Bronchial epithelial cell (primary cell): ENCODE results near the gene ABCB9. TPM values are rescaled to one million over a fixed set of nuclear protein-coding genes. Genes with fewer than 3 reads are reported as not detected.

ENCODE experiments used
- DNase-seq: peaks from one replicate; pipeline ENCODE4 v3.0.0-alpha.2; 2010; ENCODE audit warnings: low read depth
- FAIRE-seq: peaks from 2 replicates; lab custom pipeline; 2011; peaks lifted over from hg19 to GRCh38; lab: Jason Lieb, UNC
- H3K27me3 ChIP-seq: 2 replicates; pipeline ENCODE4 v1.5.1; 2011; ENCODE audit warnings: low read length; ENCODE audit not compliant: control insufficient read depth, insufficient read depth
- H3K36me3 ChIP-seq: 2 replicates; pipeline ENCODE4 v1.5.1; 2011; ENCODE audit warnings: low read length; ENCODE audit not compliant: control insufficient read depth, insufficient read depth
- H3K4me3 ChIP-seq: 2 replicates; pipeline ENCODE4 v1.5.1; 2011; ENCODE audit warnings: mild to moderate bottlenecking, low read depth, low read length, control low read depth
- CTCF ChIP-seq: IDR thresholded peaks from 2 replicates; pipeline ENCODE4 v1.5.1; 2011; ENCODE audit warnings: mild to moderate bottlenecking, moderate library complexity, low read length, control low read depth, inconsistent platforms; ENCODE audit not compliant: insufficient read depth, severe bottlenecking
- total RNA-seq: library from RNA; depleted of rRNA; stranded (reverse); fragments of >200 nt; gene quantifications from 2 replicates; pipeline ENCODE4 v1.2.1, GENCODE V29; 2014

The ABCB9 gene
- total RNA-seq, 1 donor from 2014 or later = 3.4 TPM

GRCh38 chr12:122974274-122974891, 8.1 kb upstream of the ABCB9 start:
- DNase-seq = peak; percentile 94
- no peak for TF ChIP-seq CTCF
- FAIRE-seq = peak; percentile 43
- peak overlapping the region; percentile 80 for H3K4me3 ChIP-seq
- no peaks in the 10 kb centered on the region for H3K27me3 ChIP-seq
- H3K36me3 ChIP-seq = peaks cover 6% of the 10 kb centered on the region

- Histone ChIP-seq H3K36me3 (no peaks in the 10 kb centered on the region), H3K4me3 (no peak overlapping the region), H3K27me3 (no peaks in the 10 kb centered on the region)
- FAIRE-seq (no peak), DNase-seq (no peak)
- TF ChIP-seq CTCF = no peak
These were observed 3.4 kb upstream of the ABCB9 start for GRCh38 chr12:122969676-122970075.

- no peak for FAIRE-seq
- no peak for TF ChIP-seq CTCF
- Histone ChIP-seq H3K36me3 (no peaks in the 10 kb centered on the region), H3K4me3 (no peak overlapping the region), H3K27me3 (no peaks in the 10 kb centered on the region)
- DNase-seq = no peak
These were observed 1.8 kb upstream of the ABCB9 start for GRCh38 chr12:122968104-122968503.

GRCh38 chr12:122966743-122967550, 684 bp upstream of the ABCB9 start:
- no peak for TF ChIP-seq CTCF
- H3K27me3 ChIP-seq = no peaks in the 10 kb centered on the region
- H3K36me3 ChIP-seq = no peaks in the 10 kb centered on the region
- DNase-seq (no peak), FAIRE-seq (no peak)
- no peak overlapping the region for H3K4me3 ChIP-seq

- Histone ChIP-seq H3K27me3 (no peaks in the 10 kb centered on the region), H3K36me3 (no peaks in the 10 kb centered on the region), H3K4me3 (peak overlapping the region; percentile 63)
- no peak for TF ChIP-seq CTCF
- DNase-seq (no peak), FAIRE-seq (no peak)
These were observed 927 bp downstream of the ABCB9 start for GRCh38 chr12:122965321-122965751.
